Measurements from ENCODE around the gene TMTC4. TPM values are rescaled to one million over a fixed set of nuclear protein-coding genes. Genes with fewer than 3 reads are reported as not detected.

Gene TMTC4
- polyA plus RNA-seq, 3 donors: 2.1 to 11.5 (median 3.9) TPM

GRCh38 chr13:100594731-100595130 lies 79.9 kb downstream of the TMTC4 start:
- WGBS (ENCODE audit: insufficient coverage): 93% methylated on average over 3 of the region's 4 CpGs
- H3K79me2 ChIP-seq (ENCODE audit: insufficient read depth, low read length): no peaks in the 10 kb centered on the region
- H3K4me3 Mint-ChIP-seq: no peak overlapping the region
- no peak for DNase-seq
- intact Hi-C loops (cut with micrococcal nuclease): no loop called here
- no peak overlapping the region for H2AFZ ChIP-seq (ENCODE audit: insufficient read depth, low read depth, low read length, poor library complexity, severe bottlenecking)
- no peak overlapping the region for H3K9ac ChIP-seq (ENCODE audit: insufficient read depth, low read length, poor library complexity, severe bottlenecking)
- H3K36me3 ChIP-seq (replicated peaks in 1 of 2; ENCODE audit: control insufficient read depth in 1 of 2, insufficient read depth in 2 of 2, low read length in 2 of 2): no peaks in the 10 kb centered on the region
- no peak overlapping the region for H3K4me3 ChIP-seq (replicated peaks in 1 of 3; ENCODE audit: low read depth in 2 of 3, low read length in 3 of 3)
- H3K27me3 ChIP-seq (ENCODE audit: control insufficient read depth in 2 of 2, insufficient read depth in 2 of 2, low read length in 2 of 2): no peaks in the 10 kb centered on the region
- no peaks in the 10 kb centered on the region for H3K4me1 Mint-ChIP-seq
- H4K20me1 ChIP-seq (ENCODE audit: insufficient read depth, low read length): no peaks in the 10 kb centered on the region
- H3K4me2 ChIP-seq (replicated peaks; ENCODE audit: extremely low read depth, low read length, poor library complexity, severe bottlenecking): no peak overlapping the region
- TF ChIP-seq CTCF (IDR thresholded peaks at IDR 0.05): peak; percentile 26
- no peaks in the 10 kb centered on the region for H3K4me1 ChIP-seq (ENCODE audit: control insufficient read depth in 1 of 2, insufficient read depth in 2 of 2, low read length in 2 of 2)
- no peak overlapping the region for H3K27ac Mint-ChIP-seq
- H3K27me3 Mint-ChIP-seq (ENCODE audit: low read depth in 3 of 3): peaks cover 0 to 4% (median 2%) of the 10 kb centered on the region in 3 donors
- peaks cover 0 to 5% (median 0%) of the 10 kb centered on the region in 7 donors for H3K9me3 Mint-ChIP-seq
- H3K9me3 ChIP-seq (replicated peaks in 1 of 2; ENCODE audit: control insufficient read depth in 1 of 2, insufficient read depth in 1 of 2, low read length in 2 of 2): peaks cover 0 to 3% of the 10 kb centered on the region in 2 donors
- H3K36me3 Mint-ChIP-seq: no peaks in the 10 kb centered on the region
- H3K27ac ChIP-seq (ENCODE audit: low read depth in 1 of 2, low read length in 2 of 2): no peak overlapping the region

- Histone ChIP-seq H3K27ac (ENCODE audit: low read depth in 1 of 2, low read length in 2 of 2) (no peak overlapping the region), H3K36me3 (replicated peaks in 1 of 2; ENCODE audit: control insufficient read depth in 1 of 2, insufficient read depth in 2 of 2, low read length in 2 of 2) (no peaks in the 10 kb centered on the region), H3K9ac (ENCODE audit: insufficient read depth, low read length, poor library complexity, severe bottlenecking) (no peak overlapping the region), H3K4me1 (ENCODE audit: control insufficient read depth in 1 of 2, insufficient read depth in 2 of 2, low read length in 2 of 2) (no peaks in the 10 kb centered on the region), H2AFZ (ENCODE audit: insufficient read depth, low read depth, low read length, poor library complexity, severe bottlenecking) (no peak overlapping the region), H4K20me1 (ENCODE audit: insufficient read depth, low read length) (no peaks in the 10 kb centered on the region), H3K27me3 (ENCODE audit: control insufficient read depth in 2 of 2, insufficient read depth in 2 of 2, low read length in 2 of 2) (no peaks in the 10 kb centered on the region), H3K79me2 (ENCODE audit: insufficient read depth, low read length) (no peaks in the 10 kb centered on the region), H3K4me2 (replicated peaks; ENCODE audit: extremely low read depth, low read length, poor library complexity, severe bottlenecking) (no peak overlapping the region), H3K9me3 (replicated peaks in 1 of 2; ENCODE audit: control insufficient read depth in 1 of 2, insufficient read depth in 1 of 2, low read length in 2 of 2) (peaks cover 0 to 3% of the 10 kb centered on the region in 2 donors), H3K4me3 (replicated peaks in 1 of 3; ENCODE audit: low read depth in 2 of 3, low read length in 3 of 3) (no peak overlapping the region)
- H3K36me3 Mint-ChIP-seq: no peaks in the 10 kb centered on the region
- WGBS (ENCODE audit: insufficient coverage): 97% methylated on average over 7 of the region's 9 CpGs
- H3K27ac Mint-ChIP-seq: no peak overlapping the region
- DNase-seq: no peak
- no peaks in the 10 kb centered on the region for H3K4me1 Mint-ChIP-seq
- intact Hi-C loops (cut with micrococcal nuclease): no loop called here
- peaks cover 0 to 5% (median 0%) of the 10 kb centered on the region in 7 donors for H3K9me3 Mint-ChIP-seq
- H3K4me3 Mint-ChIP-seq: no peak overlapping the region
- peak; percentile 15 for TF ChIP-seq CTCF (IDR thresholded peaks at IDR 0.05)
- H3K27me3 Mint-ChIP-seq (ENCODE audit: low read depth in 3 of 3): peaks cover 0 to 4% (median 2%) of the 10 kb centered on the region in 3 donors
These were observed 80.3 kb downstream of the TMTC4 start for GRCh38 chr13:100594255-100594654.
